GM19099 (cell line): ENCODE results near the gene POC1A.

Source experiments
- POLR2A ChIP-seq: IDR thresholded peaks from 3 replicates; pipeline ENCODE4 v1.6.1; 2011; ENCODE audit warnings: low read depth; ENCODE audit not compliant: insufficient read length; ENCODE audit errors: extremely low read depth

Gene POC1A

GRCh38 chr3:52080830-52081719 lies 73.1 kb downstream of the POC1A start:
- TF ChIP-seq POLR2A, result no peak

- TF ChIP-seq POLR2A, result no peak
Measured at GRCh38 chr3:52079958-52080357, 74.3 kb downstream of the POC1A start.

GRCh38 chr3:52078781-52079560 lies 75.3 kb downstream of the POC1A start:
- no peak for TF ChIP-seq POLR2A

GRCh38 chr3:52077925-52078324 lies 76.3 kb downstream of the POC1A start:
- no peak for TF ChIP-seq POLR2A

- TF ChIP-seq POLR2A, result no peak
Measured at GRCh38 chr3:52076896-52077780, 77.1 kb downstream of the POC1A start.

GRCh38 chr3:52073490-52073889 lies 80.7 kb downstream of the POC1A start:
- TF ChIP-seq POLR2A, result no peak

- no peak for TF ChIP-seq POLR2A
Measured at GRCh38 chr3:52072471-52072870, 81.8 kb downstream of the POC1A start.

- TF ChIP-seq POLR2A, result no peak
Measured at GRCh38 chr3:52072020-52072419, 82.2 kb downstream of the POC1A start.

GRCh38 chr3:52070724-52071621 lies 83.2 kb downstream of the POC1A start:
- TF ChIP-seq POLR2A, result no peak

GRCh38 chr3:52069855-52070254 lies 84.4 kb downstream of the POC1A start:
- TF ChIP-seq POLR2A, result no peak

GRCh38 chr3:52069135-52069534 lies 85.1 kb downstream of the POC1A start:
- no peak for TF ChIP-seq POLR2A

- TF ChIP-seq POLR2A, result no peak
Measured at GRCh38 chr3:52068730-52069129, 85.5 kb downstream of the POC1A start.

GRCh38 chr3:52068055-52068571 lies 86.1 kb downstream of the POC1A start:
- no peak for TF ChIP-seq POLR2A

- TF ChIP-seq POLR2A, result no peak
Measured at GRCh38 chr3:52067526-52067925, 86.7 kb downstream of the POC1A start.
